Panc1 (cell line): Measurements from ENCODE around the gene FAM117B.

Experiments
- POLR2AphosphoS5 ChIP-seq: IDR thresholded peaks from 2 replicates; pipeline ENCODE4 v1.6.1; 2012; ENCODE audit warnings: mild to moderate bottlenecking, low read depth, low read length, moderate library complexity
- SIN3A ChIP-seq: IDR thresholded peaks from 2 replicates; pipeline ENCODE4 v1.6.1; 2012; ENCODE audit warnings: low read depth, mild to moderate bottlenecking, low read length, moderate library complexity, borderline replicate concordance; ENCODE audit not compliant: insufficient read depth
- TCF7L2 ChIP-seq: IDR thresholded peaks from 2 replicates; pipeline ENCODE4 v1.6.1; 2011; ENCODE audit warnings: mild to moderate bottlenecking, low read depth, low read length, inconsistent platforms
- TF ChIP-seq, protein P1 (sequence below): fragments of 450-650 bp; IDR thresholded peaks from 2 replicates; pipeline ENCODE4 v1.5.1; 2017; ENCODE audit warnings: mild to moderate bottlenecking
- TF ChIP-seq, protein P2 (sequence below), 2 experiments: IDR thresholded peaks; 2 replicates each; pipeline ENCODE4 v1.6.1; 2011 to 2012; ENCODE audit warnings: low read depth in 2 of 2, control low read depth in 1 of 2, low read length in 1 of 2, mild to moderate bottlenecking in 1 of 2, moderate library complexity in 1 of 2; ENCODE audit not compliant: insufficient read depth in 1 of 2

DNA sequence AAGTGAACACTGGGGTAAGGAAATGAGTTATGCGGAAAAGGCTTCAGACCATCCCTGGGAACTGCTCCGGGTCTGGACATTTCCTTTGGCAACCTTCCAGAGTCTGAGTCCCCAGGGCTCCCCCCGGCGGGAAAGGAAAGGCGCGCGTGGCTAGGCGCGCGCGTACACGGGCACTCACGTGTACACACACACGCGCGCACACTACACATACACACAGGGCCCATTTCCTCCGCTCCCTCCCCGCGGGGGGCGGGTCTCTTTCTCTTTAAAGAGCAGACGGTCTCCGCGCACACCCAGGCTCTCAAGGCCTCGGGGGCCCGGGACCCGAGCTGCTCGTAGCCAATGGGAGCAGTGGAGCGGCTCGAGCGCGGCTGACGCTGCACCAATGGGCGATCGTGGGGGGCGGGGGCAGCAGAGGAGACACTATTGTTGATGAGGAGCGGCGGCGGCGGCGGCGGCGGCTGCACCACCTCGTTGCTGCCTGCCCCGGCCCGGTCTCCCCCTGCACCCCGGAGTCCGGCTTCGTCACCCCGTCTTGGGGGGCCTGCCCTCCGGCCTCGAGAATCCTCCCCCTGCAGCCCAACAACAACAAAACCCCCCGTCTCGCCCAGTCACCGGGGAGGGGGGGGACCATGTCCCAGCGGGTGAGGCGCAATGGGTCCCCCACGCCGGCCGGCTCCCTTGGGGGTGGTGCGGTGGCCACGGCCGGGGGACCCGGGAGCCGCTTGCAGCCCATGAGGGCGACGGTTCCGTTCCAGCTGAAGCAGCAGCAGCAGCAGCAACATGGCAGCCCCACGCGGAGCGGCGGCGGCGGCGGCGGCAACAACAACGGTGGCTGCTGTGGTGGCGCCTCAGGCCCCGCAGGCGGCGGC lies at the start of gene FAM117B:
- TF ChIP-seq, protein P1, sequence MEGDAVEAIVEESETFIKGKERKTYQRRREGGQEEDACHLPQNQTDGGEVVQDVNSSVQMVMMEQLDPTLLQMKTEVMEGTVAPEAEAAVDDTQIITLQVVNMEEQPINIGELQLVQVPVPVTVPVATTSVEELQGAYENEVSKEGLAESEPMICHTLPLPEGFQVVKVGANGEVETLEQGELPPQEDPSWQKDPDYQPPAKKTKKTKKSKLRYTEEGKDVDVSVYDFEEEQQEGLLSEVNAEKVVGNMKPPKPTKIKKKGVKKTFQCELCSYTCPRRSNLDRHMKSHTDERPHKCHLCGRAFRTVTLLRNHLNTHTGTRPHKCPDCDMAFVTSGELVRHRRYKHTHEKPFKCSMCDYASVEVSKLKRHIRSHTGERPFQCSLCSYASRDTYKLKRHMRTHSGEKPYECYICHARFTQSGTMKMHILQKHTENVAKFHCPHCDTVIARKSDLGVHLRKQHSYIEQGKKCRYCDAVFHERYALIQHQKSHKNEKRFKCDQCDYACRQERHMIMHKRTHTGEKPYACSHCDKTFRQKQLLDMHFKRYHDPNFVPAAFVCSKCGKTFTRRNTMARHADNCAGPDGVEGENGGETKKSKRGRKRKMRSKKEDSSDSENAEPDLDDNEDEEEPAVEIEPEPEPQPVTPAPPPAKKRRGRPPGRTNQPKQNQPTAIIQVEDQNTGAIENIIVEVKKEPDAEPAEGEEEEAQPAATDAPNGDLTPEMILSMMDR = no peak
- TF ChIP-seq POLR2AphosphoS5 (peak; percentile 51; the same call in 1 of the 2 replicates), SIN3A (peak; percentile 64), TCF7L2 (0 out of 2 replicates have a peak, but pooled peaks have one; percentile 37)
- TF ChIP-seq, protein P2, sequence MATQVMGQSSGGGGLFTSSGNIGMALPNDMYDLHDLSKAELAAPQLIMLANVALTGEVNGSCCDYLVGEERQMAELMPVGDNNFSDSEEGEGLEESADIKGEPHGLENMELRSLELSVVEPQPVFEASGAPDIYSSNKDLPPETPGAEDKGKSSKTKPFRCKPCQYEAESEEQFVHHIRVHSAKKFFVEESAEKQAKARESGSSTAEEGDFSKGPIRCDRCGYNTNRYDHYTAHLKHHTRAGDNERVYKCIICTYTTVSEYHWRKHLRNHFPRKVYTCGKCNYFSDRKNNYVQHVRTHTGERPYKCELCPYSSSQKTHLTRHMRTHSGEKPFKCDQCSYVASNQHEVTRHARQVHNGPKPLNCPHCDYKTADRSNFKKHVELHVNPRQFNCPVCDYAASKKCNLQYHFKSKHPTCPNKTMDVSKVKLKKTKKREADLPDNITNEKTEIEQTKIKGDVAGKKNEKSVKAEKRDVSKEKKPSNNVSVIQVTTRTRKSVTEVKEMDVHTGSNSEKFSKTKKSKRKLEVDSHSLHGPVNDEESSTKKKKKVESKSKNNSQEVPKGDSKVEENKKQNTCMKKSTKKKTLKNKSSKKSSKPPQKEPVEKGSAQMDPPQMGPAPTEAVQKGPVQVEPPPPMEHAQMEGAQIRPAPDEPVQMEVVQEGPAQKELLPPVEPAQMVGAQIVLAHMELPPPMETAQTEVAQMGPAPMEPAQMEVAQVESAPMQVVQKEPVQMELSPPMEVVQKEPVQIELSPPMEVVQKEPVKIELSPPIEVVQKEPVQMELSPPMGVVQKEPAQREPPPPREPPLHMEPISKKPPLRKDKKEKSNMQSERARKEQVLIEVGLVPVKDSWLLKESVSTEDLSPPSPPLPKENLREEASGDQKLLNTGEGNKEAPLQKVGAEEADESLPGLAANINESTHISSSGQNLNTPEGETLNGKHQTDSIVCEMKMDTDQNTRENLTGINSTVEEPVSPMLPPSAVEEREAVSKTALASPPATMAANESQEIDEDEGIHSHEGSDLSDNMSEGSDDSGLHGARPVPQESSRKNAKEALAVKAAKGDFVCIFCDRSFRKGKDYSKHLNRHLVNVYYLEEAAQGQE (IDR thresholded peaks at IDR 0.05; ENCODE audit: insufficient read depth in 1 of 2, low read depth in 2 of 2, low read length in 1 of 2) = no peak
